ENCODE data around the gene PHF14. TPM values are rescaled to one million over a fixed set of nuclear protein-coding genes. Genes with fewer than 3 reads are reported as not detected.

PHF14 gene
- total RNA-seq, 1 donor from 2014 or later: 23.1 TPM

DNA sequence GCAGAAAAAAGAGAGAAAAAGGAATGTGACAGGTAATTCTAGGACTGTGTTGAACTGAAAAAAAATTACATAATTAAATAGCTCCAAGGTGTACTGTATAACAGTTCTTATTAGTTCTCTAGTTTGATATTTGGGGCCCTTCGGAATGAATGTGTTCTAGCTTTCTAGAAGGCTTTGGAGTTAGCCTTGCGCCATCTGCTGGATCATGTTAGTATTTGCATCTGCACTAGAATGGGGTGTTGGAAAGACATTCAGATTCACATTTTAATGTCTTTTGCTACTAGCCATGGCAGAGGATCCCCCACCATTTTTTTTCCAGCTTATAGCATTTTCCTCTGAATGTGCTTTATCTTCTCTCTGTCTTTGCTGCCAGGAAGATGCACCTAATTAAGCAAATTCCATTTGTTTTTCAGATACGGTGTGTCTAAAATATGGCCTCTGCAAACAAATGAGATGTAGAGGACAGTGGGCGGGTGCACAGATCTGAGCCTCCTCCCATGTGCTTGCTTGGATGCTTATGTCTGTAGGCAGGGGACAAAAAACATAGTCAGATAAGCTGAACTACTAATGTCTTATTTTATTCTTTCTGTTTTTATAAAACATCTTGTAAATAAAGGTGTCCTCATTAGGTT is 238.5 kb downstream of the PHF14 start:
- ATAC-seq: peak; percentile 62

DNA sequence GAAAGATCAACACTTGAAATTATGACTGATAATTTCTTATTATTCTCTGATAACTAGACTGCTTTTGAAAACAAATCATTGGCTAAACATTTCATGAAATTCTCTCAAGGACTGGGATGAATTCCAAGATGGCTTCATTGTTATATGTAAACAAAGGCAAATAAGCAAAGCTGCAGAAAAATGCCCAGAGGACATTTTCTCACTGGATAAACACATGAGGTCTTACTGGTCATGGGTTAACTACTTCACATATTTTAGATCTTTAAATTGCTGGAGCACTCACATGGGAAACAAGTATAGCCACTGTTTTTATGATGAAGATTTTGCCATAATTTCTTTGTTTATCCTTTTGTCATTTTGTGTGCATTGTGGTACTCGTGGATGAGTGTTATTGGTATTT is 239.1 kb downstream of the PHF14 start:
- no peak for ATAC-seq

DNA sequence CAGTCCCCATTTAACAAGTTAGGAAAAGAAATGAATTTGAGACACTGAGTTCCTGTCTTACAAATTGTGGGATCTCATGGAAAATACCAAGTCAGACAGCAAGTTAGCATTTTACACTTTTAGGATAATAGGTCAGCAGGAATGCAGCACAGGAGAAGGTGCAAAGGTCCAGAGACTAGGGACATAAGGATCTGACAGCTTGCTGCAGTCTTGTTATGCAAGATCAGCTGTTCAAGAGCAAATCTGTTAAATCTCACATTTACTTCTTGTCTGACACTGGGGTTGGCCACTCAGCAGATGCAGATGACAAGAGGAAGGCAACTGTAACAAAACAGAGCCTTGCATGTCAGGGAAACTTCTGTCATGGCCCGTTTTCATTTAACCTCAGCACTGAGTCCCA is 239.6 kb downstream of the PHF14 start:
- no peak for ATAC-seq

GRCh38 chr7:11216276-11216675 is 242.6 kb downstream of the PHF14 start:
- no peak for ATAC-seq

GRCh38 chr7:11217848-11218565 is 244.3 kb downstream of the PHF14 start:
- no peak for ATAC-seq

Data from esophagus mucosa (tissue), 1 donor.